Right renal cortex interstitium (tissue), 3 donors: ENCODE data around the gene RAB27B. TPM values are rescaled to one million over a fixed set of nuclear protein-coding genes. Genes with fewer than 3 reads are reported as not detected.
"Not testable (repeated sequence)": the region's sequence is repeated elsewhere in the genome, so short reads cannot be mapped to it uniquely, and the experiment has no call there.

Experiments used
- DNase-seq, 3 donors: peaks; one replicate each; pipeline ENCODE4 v3.0.0-alpha.2; 2013; ENCODE audit warnings: low read depth in 3 of 3, low spot score in 2 of 3
- polyA plus RNA-seq, 3 donors: library from polyadenylated mRNA; unstranded; fragments of 120-200 nt; gene quantifications; one replicate each; pipeline ENCODE4 v1.2.1, GENCODE V29; 2013; ENCODE audit not compliant: insufficient read length in 3 of 3

RAB27B gene
- polyA plus RNA-seq = 1 to 10 TPM; 3.8 to 5.3 (median 5.2) TPM

- peak in 2 of 3 donors; percentile 61 to 74 for DNase-seq
Observed at GRCh38 chr18:54828281-54828881, at the start of gene RAB27B. Gene RAB27B (plus strand): TSS chr18:54828477. CDS start chr18:54877586, 49,109 bp downstream.

DNA sequence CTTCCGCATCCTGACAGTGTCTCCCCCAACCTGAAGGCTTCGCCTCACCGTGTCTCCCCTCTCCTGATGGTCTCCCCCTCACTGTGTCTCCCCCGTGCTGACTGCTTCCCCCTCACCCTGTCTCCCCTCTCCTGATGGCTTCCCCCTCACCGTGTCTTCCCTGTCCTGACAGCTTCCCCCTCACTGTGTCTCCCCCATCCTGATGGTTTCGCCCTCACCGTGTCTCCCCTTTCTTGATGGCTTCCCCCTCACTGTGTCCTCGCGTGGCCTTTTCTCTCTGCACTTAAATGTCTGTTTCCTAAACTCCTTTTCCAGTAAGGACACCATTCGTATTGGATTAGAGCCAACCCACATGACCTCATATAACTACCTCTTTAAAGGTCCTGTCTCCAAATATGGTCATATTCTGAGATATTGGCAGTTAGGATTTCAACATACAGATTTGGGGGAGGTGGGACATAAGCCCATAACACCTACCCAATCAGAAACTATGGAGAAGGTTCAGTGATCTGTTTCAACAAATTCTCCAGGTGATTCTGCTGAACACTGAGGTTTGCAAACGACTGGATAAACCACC is 47.9 kb upstream of the RAB27B start:
- no peak for DNase-seq

DNA sequence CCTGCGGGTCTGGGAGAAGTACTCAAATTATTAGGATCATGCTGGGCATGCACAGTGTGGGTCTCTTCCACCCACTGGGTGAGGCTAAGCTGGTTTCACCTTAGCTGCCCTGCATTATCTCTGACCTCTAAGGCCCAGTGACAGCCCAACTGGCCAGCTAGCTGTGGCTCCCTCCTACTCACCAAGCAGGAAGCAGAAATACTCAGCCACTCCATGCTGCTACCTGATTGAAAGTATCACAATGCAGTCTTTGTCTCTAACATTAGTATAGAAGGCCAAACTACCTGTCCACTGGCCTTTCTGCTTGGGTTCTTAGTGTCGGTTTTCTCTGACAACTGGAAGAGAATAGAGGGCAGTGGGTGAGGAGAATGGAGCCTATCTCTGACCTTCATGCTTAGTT is 47.3 kb upstream of the RAB27B start:
- DNase-seq = no peak

DNA sequence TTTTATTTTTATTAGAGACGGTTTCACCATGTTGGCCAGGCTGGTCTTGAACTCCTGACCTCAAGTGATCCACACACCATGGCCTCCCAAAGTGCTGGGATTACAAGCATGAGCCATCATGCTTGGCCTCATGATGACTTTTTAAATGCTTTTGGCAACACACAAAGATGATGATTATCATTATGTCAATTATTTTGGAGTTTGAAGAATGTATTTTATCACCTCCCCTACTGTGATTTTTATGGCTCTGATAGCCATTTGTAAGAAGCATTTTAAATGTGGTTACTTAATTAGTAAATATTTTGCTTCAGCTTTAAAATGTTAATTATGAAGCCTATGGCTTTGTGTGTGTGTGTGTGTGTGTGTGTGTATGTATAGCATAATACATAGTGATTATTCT is 45.1 kb upstream of the RAB27B start:
- DNase-seq = no peak

- DNase-seq = no peak
Observed at GRCh38 chr18:54786206-54786605, 42.1 kb upstream of the RAB27B start.

DNA sequence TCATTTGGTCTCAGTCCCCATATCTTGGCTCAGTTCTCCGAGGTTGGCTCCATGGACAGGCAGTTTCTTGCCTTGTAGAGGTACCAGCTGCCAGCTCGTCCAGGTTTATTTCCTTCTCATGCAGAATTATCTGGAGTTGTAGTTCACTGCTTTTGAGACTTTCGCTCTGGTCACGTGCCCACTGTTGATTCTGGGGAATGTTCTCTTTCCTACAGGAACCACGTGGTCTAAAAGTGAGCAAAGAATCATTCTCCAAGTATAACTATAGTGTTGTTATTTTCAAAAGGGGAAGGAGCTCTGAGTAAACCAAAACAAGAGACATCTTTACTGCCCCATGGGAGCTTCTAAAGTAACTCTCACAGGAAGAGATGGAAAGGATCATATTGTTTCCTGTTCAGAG is 41.2 kb upstream of the RAB27B start:
- DNase-seq = no peak

DNA sequence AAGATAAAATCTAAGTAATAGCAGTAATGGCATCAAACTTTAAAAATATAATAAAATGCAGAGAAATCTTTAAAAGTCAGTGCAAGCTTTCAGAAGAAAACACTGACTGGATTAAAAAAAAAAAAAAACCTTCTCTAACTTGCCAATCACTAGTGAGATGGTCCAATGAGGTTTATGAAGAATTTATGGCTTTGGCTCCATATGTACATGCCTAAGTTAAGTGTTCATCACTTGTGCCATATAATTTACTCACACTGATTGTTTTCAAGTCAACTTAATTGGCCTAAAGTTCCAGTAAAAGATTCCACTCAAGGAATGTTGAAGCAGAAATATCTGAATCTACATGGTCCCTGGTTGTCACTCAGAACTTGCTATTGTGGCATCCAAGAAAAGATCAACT is 40.7 kb upstream of the RAB27B start:
- DNase-seq = no peak

- no peak for DNase-seq
Observed at GRCh38 chr18:54790109-54790508, 38.2 kb upstream of the RAB27B start.

DNA sequence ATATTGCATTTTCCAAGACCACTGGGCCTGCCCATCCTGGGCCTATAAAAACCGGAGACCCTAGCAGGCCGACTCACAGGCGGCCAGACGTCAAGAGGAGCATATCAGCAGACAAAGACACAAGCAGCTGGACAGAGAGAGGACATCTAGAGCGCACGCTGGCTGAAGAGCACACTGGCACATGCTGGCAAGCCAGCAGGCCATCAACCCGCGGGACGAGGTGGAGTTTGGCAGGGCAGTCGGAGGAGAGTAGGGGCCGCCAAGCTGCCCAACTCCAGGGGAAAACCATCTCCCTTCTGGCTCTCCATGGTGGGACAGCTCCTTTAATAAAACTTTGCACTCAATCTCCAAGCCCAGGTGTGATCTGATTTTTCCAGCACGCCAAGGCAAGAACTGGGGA is 36.6 kb upstream of the RAB27B start:
- no peak for DNase-seq

DNA sequence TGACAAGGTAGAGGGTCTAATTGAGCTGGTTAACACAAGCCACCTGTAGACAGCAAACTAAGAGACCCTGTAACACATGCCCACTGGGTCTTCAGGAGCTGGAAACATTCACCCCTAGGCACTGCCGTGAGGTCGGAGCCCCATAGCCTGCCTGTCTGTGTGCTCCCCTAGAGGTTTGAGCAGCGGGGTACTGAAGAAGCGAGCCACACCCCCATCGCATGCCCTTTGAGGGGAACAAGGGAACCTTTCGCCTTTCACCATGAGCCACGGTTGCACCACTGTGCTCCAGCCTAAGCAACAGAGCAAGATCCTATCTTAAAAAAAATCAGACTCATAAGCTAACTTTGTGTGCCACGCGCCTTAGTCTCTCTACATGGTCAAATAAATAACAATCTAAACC is 36.2 kb upstream of the RAB27B start:
- no peak for DNase-seq

DNA sequence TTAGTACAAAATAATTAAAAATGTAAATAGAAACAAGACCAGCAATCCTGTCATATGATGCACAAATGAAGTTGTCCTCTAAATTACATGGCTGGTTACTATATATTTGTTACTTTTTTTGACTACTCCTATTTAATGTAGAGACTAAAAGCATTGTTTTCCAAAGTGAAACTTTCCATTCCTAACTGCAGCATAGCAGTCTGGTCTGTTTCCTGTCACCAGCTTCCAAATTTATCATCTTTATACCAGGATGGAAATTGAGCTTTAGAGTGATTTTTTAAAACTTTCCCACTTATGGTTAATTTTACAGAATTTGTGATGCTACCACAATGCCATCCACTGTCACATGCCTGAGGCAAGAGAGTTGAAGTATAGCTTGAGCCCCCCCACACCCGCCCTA is 33.5 kb upstream of the RAB27B start:
- DNase-seq = no peak

DNA sequence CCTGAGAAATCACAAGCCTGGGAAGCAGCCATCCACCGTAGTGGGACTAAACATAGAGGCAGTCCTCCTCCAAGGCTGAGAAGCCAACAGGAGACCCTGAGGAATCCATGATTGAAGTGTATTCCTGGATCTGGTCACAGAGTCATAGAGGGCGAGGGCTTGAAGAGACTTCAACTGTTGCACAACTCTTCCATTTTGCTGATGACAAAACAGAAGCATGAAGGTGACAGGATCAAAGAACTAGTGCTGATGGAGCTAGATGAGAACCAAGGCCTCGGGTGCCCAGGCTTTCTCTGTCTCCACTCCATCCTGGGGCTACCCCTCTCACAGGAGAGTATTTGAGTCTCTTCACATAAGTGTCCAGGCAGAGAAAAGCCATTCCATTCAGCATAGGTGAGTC is 30.1 kb upstream of the RAB27B start:
- DNase-seq = no peak

- no peak for DNase-seq
Observed at GRCh38 chr18:54801374-54801773, 26.9 kb upstream of the RAB27B start.

DNA sequence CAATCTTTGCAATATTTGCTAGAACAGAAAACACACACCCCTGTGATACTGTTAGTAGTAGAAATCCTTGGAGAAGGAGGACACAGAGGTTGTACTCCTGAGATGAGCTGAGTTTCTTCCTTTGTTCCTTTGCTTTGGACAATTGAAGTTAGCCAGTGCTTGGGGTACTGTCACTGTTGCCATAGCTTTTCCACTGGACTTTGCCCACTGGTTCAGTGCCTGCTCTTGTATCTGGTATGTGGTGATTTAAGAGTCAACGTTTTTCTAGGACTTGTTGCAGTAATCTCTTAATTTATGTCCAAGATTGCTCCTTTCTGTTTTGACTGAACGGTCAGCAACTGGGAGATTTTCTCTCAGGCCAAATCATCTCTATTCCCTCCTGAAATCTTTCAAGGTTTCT is 26.1 kb upstream of the RAB27B start:
- no peak for DNase-seq

DNA sequence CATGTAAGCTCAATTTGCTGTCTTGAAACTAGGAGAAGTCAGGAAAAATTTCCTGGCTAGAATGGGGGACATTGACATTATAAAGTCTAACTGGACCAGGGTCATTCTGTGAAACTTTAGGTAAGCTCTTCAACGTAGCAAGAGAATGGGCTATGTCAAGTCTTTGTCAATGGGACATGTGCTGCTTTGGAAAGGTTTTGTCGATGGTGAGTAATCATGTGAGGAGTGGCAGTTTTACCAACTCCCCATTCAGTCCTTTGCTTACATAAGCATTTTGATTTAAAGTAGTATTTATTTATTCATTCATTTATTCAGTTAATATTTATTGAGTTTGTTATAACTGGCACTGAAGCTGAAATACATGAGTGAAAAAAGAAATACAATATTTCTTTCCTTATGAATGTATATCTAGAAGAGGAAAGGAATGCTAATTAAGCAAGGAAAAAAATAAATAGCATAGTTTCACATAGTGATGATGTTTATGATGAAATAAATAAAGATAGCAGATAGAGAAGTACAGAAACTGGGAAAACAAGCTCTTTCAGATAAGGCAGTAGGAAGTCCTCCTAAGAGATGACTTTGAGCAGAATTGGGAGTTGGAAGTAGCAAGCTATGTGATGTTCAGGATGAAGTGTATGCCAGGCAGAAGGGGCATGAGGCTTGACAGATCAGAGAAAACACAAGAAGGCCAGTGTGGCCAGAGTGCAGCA is 25.4 kb upstream of the RAB27B start:
- DNase-seq = no peak

- no peak for DNase-seq
Observed at GRCh38 chr18:54805571-54806334, 22.5 kb upstream of the RAB27B start.

DNA sequence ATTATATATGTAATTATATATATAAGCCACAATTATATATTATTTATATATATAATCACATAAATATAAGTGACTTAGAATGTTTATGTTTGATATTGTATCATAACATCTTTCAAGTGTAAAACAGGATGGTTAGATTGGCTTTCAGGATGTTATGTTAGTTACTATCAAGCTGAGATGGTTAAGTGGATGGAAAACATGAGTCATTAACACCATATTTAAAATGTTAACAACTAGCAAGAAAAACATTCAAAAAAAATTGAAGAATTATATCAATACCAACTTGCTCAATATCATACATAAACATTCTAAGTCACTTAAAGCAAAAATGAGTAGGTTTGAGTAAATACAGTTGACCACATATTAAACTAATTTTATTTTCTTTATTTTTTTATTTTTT is 21.8 kb upstream of the RAB27B start:
- no peak for DNase-seq

GRCh38 chr18:54807303-54807702 is 21.0 kb upstream of the RAB27B start:
- DNase-seq = no peak

- not testable (repeated sequence) for DNase-seq
Observed at GRCh38 chr18:54810662-54811061, 17.6 kb upstream of the RAB27B start.

DNA sequence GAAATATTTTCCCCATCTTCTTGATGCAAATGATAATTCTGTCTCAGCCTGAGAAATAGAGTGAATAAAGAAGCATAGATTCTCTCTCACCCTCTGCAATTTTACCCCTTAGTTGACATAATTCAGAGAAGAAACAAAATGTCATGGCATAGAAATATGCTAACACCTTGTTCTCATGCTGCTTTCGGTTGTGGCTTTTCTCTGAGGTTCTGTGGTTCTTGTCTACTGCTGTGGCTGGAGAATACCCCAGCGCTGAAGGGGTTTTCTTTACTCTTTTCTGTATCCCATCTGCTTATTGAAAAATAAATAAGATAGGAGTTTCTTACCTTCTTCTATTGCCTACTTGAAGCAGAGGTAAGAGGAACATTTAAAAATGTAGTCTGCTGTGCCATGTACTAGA is 15.4 kb upstream of the RAB27B start:
- DNase-seq = no peak

- DNase-seq = no peak
Observed at GRCh38 chr18:54813305-54813704, 15.0 kb upstream of the RAB27B start.
